Common myeloid progenitor, CD34-positive (primary cell): Measurements from ENCODE around the gene USP9Y.

Experiments
- CTCF ChIA-PET: fragments of 350-600 bp; sonication (Branson Sonifier 250); formaldehyde crosslinking; loops from one replicate; lab custom pipeline; 2021; ENCODE audit warnings: antibody characterized with exemption; lab: Charles Lee
- POLR2A ChIA-PET: fragments of 350-600 bp; sonication (Branson Sonifier 250); formaldehyde crosslinking; loops from one replicate; lab custom pipeline; 2021; ENCODE audit warnings: antibody characterized with exemption; lab: Charles Lee
- DNase-seq, 3 donors: peaks; one replicate each; pipeline versions ENCODE4 v3.0.0 to v3.0.0-alpha.2; 2013
- H3K27ac ChIP-seq, 2 experiments: 1 replicate in 1 of 2; 2 replicates in 1 of 2; pipeline ENCODE4 v1.7.0; 2013; ENCODE audit warnings: inconsistent platforms in 2 of 2, low read length in 2 of 2, mild to moderate bottlenecking in 2 of 2, low read depth in 1 of 2, moderate library complexity in 1 of 2; ENCODE audit not compliant: severe bottlenecking in 2 of 2, insufficient read depth in 1 of 2, poor library complexity in 1 of 2
- H3K27me3 ChIP-seq, 5 experiments: replicated peaks in 2 of 5; 1 replicate in 3 of 5; 2 replicates in 2 of 5; pipeline versions ENCODE4 v1.6.1 to v1.7.0; 2013; ENCODE audit warnings: low read length in 4 of 5, mild to moderate bottlenecking in 2 of 5, moderate library complexity in 2 of 5, inconsistent platforms in 1 of 5; ENCODE audit not compliant: insufficient read depth in 5 of 5, control insufficient read depth in 4 of 5
- H3K36me3 ChIP-seq, 4 experiments: 1 replicate in 2 of 4; 2 replicates in 2 of 4; pipeline versions ENCODE4 v1.6.1 to v1.7.0; 2013; ENCODE audit warnings: low read length in 3 of 4, control low read depth in 1 of 4, mild to moderate bottlenecking in 1 of 4; ENCODE audit not compliant: control insufficient read depth in 4 of 4, insufficient read depth in 4 of 4
- H3K4me1 ChIP-seq, 4 experiments: 1 replicate in 3 of 4; 2 replicates in 1 of 4; pipeline versions ENCODE4 v1.6.1 to v1.7.1; 2013; ENCODE audit warnings: low read length in 3 of 4, mild to moderate bottlenecking in 3 of 4, control low read depth in 1 of 4, inconsistent platforms in 1 of 4, moderate library complexity in 1 of 4; ENCODE audit not compliant: control insufficient read depth in 4 of 4, insufficient read depth in 4 of 4; ENCODE audit errors: control extremely low read depth in 1 of 4
- H3K4me3 ChIP-seq, 7 experiments: 1 replicate in 4 of 7; 2 replicates in 3 of 7; pipeline versions ENCODE4 v1.5.1 to v1.7.0; 2013; ENCODE audit warnings: mild to moderate bottlenecking in 7 of 7, low read length in 6 of 7, moderate library complexity in 6 of 7, inconsistent platforms in 2 of 7, low read depth in 2 of 7, control low read depth in 1 of 7; ENCODE audit not compliant: insufficient read depth in 4 of 7, control insufficient read depth in 1 of 7; ENCODE audit errors: extremely low read depth in 1 of 7
- H3K9me3 ChIP-seq, 5 experiments: 1 replicate in 4 of 5; 2 replicates in 1 of 5; pipeline versions ENCODE4 v1.6.1 to v1.7.1; 2013; ENCODE audit warnings: low read length in 4 of 5, mild to moderate bottlenecking in 2 of 5, inconsistent platforms in 1 of 5, low read depth in 1 of 5, moderate library complexity in 1 of 5; ENCODE audit not compliant: control insufficient read depth in 4 of 5, insufficient read depth in 2 of 5; ENCODE audit errors: control extremely low read depth in 1 of 5
- WGBS: methylation state at CpG from one replicate; pipeline ENCODE4 v1.1.5; 2013; ENCODE audit not compliant: insufficient coverage; 5-methylcytosine and 5-hydroxymethylcytosine counted together

Gene USP9Y

GRCh38 chrY:12752856-12753255 lies 51.8 kb downstream of the USP9Y start:
- ChIA-PET CTCF (no interaction called here), POLR2A (no interaction called here)
- no CpG with 5 or more reads among the region's 6 CpGs for WGBS
- Histone ChIP-seq H3K9me3 (no peaks in the 10 kb centered on the region), H3K27ac (no peak overlapping the region), H3K4me1 (no peaks in the 10 kb centered on the region), H3K36me3 (peaks cover 0 to 14% (median 0%) of the 10 kb centered on the region in 4 experiments), H3K4me3 (no peak overlapping the region), H3K27me3 (no peaks in the 10 kb centered on the region)
- DNase-seq, result no peak

DNA sequence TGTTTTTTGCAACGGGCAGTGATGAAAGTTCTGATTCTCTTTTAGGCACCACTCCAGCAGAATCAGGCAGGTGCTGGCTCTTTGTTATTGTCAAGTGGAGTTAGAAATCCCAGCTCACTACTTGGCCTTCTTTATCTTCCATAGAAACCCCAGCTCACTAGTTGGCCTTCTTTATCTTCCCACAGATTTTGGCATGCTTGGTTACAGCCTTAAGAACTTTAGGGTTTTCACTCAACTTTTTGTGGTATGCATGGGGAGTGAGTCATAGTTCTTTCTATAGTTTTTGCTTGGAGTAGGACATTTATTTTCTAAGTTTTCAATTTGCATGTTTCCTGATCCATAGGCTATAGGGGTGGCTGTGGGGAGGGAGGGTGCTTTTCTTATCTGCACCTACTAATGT lies 55.0 kb downstream of the USP9Y start:
- Histone ChIP-seq H3K27me3 (no peaks in the 10 kb centered on the region), H3K9me3 (no peaks in the 10 kb centered on the region), H3K36me3 (peaks cover 0 to 10% (median 0%) of the 10 kb centered on the region in 4 experiments), H3K4me1 (no peaks in the 10 kb centered on the region), H3K4me3 (no peak overlapping the region), H3K27ac (no peak overlapping the region)
- DNase-seq, result no peak
- WGBS, result no CpG with 5 or more reads among the region's 1 CpG
- ChIA-PET CTCF (no interaction called here), POLR2A (no interaction called here)

GRCh38 chrY:12765976-12766375 lies 64.9 kb downstream of the USP9Y start:
- Histone ChIP-seq H3K4me3 (no peak overlapping the region), H3K9me3 (no peaks in the 10 kb centered on the region), H3K4me1 (peaks cover 0 to 15% (median 0%) of the 10 kb centered on the region in 4 experiments), H3K27me3 (no peaks in the 10 kb centered on the region), H3K36me3 (peaks cover 0 to 6% (median 1%) of the 10 kb centered on the region in 4 experiments), H3K27ac (no peak overlapping the region)
- DNase-seq, result no peak
- no CpG with 5 or more reads among the region's 4 CpGs for WGBS
- ChIA-PET CTCF (no interaction called here), POLR2A (no interaction called here)

DNA sequence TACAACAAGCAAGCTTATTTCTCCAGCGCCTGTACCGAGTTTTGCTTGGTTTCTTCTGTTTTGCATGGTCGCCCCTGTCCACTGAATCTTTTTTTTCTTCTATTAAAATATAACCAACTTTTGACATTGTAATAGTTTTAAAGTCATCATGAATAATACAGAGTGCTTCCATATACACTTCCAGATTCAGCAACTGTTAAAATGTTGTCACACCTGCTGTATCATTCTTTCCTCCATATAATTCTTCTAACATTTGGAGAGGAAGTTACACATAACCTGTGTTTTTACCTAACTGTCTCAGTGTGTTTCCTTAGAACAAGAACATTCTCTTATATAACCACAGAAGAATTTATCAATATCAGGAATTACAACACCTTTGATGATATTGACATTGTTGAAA lies 83.5 kb downstream of the USP9Y start:
- H3K4me1 ChIP-seq, result no peaks in the 10 kb centered on the region
- no peak overlapping the region for H3K4me3 ChIP-seq
- CTCF ChIA-PET, result no interaction called here
- no CpG with 5 or more reads among the region's 3 CpGs for WGBS
- H3K27ac ChIP-seq, result no peak overlapping the region
- H3K9me3 ChIP-seq, result no peaks in the 10 kb centered on the region
- H3K27me3 ChIP-seq, result no peaks in the 10 kb centered on the region
- H3K36me3 ChIP-seq, result peaks cover 0 to 33% (median 3%) of the 10 kb centered on the region in 4 experiments
- POLR2A ChIA-PET, result no interaction called here
- no peak for DNase-seq

DNA sequence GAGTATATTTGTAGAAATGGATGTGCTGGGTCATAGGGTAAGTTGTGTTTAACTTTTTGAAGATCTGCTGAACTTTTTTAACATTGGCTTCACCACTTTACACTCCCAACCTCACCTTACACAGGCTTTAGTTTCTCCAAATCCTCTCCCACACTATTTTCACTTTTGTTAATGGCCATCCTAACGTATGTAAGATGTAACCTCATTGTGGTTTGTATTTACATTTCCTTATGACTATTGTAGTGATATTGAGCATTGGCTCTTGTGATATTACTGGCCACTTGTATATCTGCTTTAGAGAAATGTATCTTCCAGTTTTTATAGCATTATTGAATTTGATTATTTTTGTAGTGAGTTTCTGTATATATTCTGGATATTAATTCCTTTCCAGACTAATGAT lies 93.0 kb downstream of the USP9Y start:
- Histone ChIP-seq H3K4me3 (no peak overlapping the region), H3K27me3 (no peaks in the 10 kb centered on the region), H3K4me1 (no peaks in the 10 kb centered on the region), H3K27ac (no peak overlapping the region), H3K9me3 (no peaks in the 10 kb centered on the region), H3K36me3 (peaks cover 0 to 19% (median 0%) of the 10 kb centered on the region in 4 experiments)
- POLR2A ChIA-PET, result no interaction called here
- WGBS, result no CpG with 5 or more reads among the region's 1 CpG
- DNase-seq, result no peak
- CTCF ChIA-PET, result no interaction called here

DNA sequence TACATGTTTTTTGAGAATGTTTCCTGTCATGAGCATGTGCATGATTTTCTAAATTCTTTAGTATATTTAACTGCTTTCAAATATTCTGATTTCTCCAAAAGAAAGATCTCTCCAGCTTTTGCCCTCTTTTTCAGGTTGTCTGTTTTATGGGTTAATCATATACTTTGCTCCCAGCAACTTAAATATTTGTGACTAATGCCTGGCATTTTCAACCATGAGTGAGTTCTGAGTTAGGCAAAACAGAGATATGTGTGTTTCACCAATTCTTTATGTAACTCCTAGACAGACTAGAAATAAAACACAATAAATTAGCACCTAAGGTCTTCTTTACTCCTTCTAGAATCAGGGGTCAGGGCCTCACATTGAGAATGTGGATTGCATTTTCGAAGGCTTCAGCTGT lies 107.0 kb downstream of the USP9Y start:
- ChIA-PET CTCF (interaction anchor here (0.7 kb wide), 1 partner anchor 28 kb away, joined by 3 read pairs; no protein-coding TSS in a partner anchor), POLR2A (no interaction called here)
- Histone ChIP-seq H3K4me3 (no peak overlapping the region), H3K36me3 (peaks cover 0 to 5% (median 0%) of the 10 kb centered on the region in 4 experiments), H3K27ac (no peak overlapping the region), H3K9me3 (no peaks in the 10 kb centered on the region), H3K4me1 (peaks cover 0 to 1% (median 0%) of the 10 kb centered on the region in 4 experiments), H3K27me3 (no peaks in the 10 kb centered on the region)
- WGBS, result no CpG with 5 or more reads among the region's 1 CpG
- no peak for DNase-seq

DNA sequence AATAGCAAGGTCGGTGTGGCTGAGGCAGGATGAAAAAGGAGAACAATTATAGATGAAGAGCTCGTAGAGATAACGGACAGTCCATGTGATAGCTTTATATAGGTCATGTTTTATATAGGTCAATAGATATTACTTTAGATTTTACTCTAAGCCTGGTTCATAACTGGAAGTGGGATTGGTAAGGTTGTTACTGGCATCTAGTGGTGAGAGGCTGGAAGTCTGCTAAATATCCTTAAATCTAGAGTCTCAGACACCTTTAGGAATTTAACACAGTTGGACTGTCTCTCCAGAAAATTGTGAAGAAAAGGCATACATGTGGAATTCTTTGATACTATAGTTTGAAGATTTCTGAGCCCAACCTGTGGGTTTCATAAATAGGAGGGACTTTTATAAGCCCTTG lies 108.0 kb downstream of the USP9Y start:
- no peaks in the 10 kb centered on the region for H3K9me3 ChIP-seq
- CTCF ChIA-PET, result interaction anchor here (0.7 kb wide), 1 partner anchor 27 kb away, joined by 3 read pairs; no protein-coding TSS in a partner anchor
- DNase-seq, result no peak
- peaks cover 0 to 5% (median 0%) of the 10 kb centered on the region in 4 experiments for H3K36me3 ChIP-seq
- no peak overlapping the region for H3K27ac ChIP-seq
- no peak overlapping the region for H3K4me3 ChIP-seq
- peaks cover 0 to 1% (median 0%) of the 10 kb centered on the region in 4 experiments for H3K4me1 ChIP-seq
- no peaks in the 10 kb centered on the region for H3K27me3 ChIP-seq
- WGBS, result no CpG with 5 or more reads among the region's 3 CpGs
- POLR2A ChIA-PET, result no interaction called here
